Natural killer cell treated with Interleukin-12 subunit alpha and Interleukin-12 subunit beta and Interleukin-15 and Interleukin-18, amount 100 ng/mL, for 72 hours (primary cell): ENCODE results near the gene RSKR. TPM values are rescaled to one million over a fixed set of nuclear protein-coding genes. Genes with fewer than 3 reads are reported as not detected.
"Not testable (repeated sequence)": the region's sequence is repeated elsewhere in the genome, so short reads cannot be mapped to it uniquely, and the experiment has no call there.

ENCODE experiments used
- ATAC-seq, 2 donors: fragments of 150-1000 bp; cut with Tn5 transposase in 1 of 2; sonication (Bioruptor Pico), chemical (Tn5 transposase) in 1 of 2; 2 replicates each; pipeline ENCODE4 v1.10.0; 2021
- DNase-seq: peaks from one replicate; pipeline ENCODE4 v3.0.0; 2022; ENCODE audit warnings: low spot score
- H3K27ac Mint-ChIP-seq, 2 donors: 1 replicate in 1 of 2; 2 replicates in 1 of 2; pipeline ENCODE4 v1.8.0; 2022; ENCODE audit warnings: mixed read lengths in 2 of 2, mild to moderate bottlenecking in 1 of 2, moderate library complexity in 1 of 2
- H3K27me3 Mint-ChIP-seq, 2 donors: 1 replicate in 1 of 2; 2 replicates in 1 of 2; pipeline ENCODE4 v1.8.0; 2022; ENCODE audit warnings: mixed read lengths in 2 of 2
- H3K36me3 Mint-ChIP-seq: one replicate; pipeline ENCODE4 v1.8.0; 2022; ENCODE audit warnings: mixed read lengths
- H3K4me1 Mint-ChIP-seq, 2 donors: 1 replicate in 1 of 2; 2 replicates in 1 of 2; pipeline ENCODE4 v1.8.0; 2022; ENCODE audit warnings: low read depth in 2 of 2, mixed read lengths in 2 of 2, mild to moderate bottlenecking in 1 of 2
- H3K4me3 Mint-ChIP-seq: one replicate; pipeline ENCODE4 v1.8.0; 2022; ENCODE audit warnings: mixed read lengths
- H3K9me3 Mint-ChIP-seq: 2 replicates; pipeline ENCODE4 v1.8.0; 2022; ENCODE audit warnings: mixed read lengths
- total RNA-seq, 2 donors: library from RNA; stranded (reverse); gene quantifications; one replicate each; pipeline ENCODE4 v1.2.3, GENCODE V29; 2022

Gene RSKR
- total RNA-seq, 2 donors from 2014 or later: 34.4 to 108 TPM

GRCh38 chr17:28612936-28613872 lies 781 bp downstream of the RSKR start:
- DNase-seq (no peak), ATAC-seq (peak in 1 of 2 donors; percentile 25)
- no peak overlapping the region for H3K4me3 Mint-ChIP-seq
- H3K4me1 Mint-ChIP-seq: peaks cover 0 to 4% of the 10 kb centered on the region in 2 donors
- H3K9me3 Mint-ChIP-seq: no peaks in the 10 kb centered on the region
- H3K27ac Mint-ChIP-seq: no peak overlapping the region
- peaks cover 15% of the 10 kb centered on the region for H3K36me3 Mint-ChIP-seq
- H3K27me3 Mint-ChIP-seq: no peaks in the 10 kb centered on the region

DNA sequence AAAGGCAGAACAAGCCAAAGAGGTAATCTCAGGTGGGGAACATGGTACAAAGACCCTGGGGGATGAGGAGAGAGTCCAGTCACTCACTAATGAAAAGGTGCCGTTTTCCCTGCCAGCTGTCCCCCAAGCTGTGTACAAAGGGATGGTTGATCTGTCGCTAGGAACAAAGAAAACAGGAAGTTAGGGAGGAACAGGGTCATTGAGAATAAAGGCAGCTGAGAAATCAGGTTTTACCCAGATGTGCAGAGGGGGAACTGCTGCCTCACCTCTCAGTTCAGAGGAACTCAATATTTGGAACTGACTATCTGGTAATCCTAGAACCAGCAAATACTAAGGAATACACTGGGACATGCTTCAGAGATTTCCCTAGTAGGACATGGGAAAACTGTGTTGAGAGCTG lies 1.5 kb downstream of the RSKR start:
- ATAC-seq (no peak), DNase-seq (no peak)
- no peaks in the 10 kb centered on the region for H3K9me3 Mint-ChIP-seq
- no peak overlapping the region for H3K27ac Mint-ChIP-seq
- no peak overlapping the region for H3K4me3 Mint-ChIP-seq
- H3K36me3 Mint-ChIP-seq: peaks cover 15% of the 10 kb centered on the region
- peaks cover 0 to 4% of the 10 kb centered on the region in 2 donors for H3K4me1 Mint-ChIP-seq
- no peaks in the 10 kb centered on the region for H3K27me3 Mint-ChIP-seq

GRCh38 chr17:28610376-28610775 lies 3.6 kb downstream of the RSKR start:
- peaks cover 0 to 4% of the 10 kb centered on the region in 2 donors for H3K4me1 Mint-ChIP-seq
- no peak for ATAC-seq
- no peaks in the 10 kb centered on the region for H3K9me3 Mint-ChIP-seq
- H3K36me3 Mint-ChIP-seq: peaks cover 10% of the 10 kb centered on the region
- no peak overlapping the region for H3K4me3 Mint-ChIP-seq
- H3K27ac Mint-ChIP-seq: no peak overlapping the region
- no peak for DNase-seq
- no peaks in the 10 kb centered on the region for H3K27me3 Mint-ChIP-seq

DNA sequence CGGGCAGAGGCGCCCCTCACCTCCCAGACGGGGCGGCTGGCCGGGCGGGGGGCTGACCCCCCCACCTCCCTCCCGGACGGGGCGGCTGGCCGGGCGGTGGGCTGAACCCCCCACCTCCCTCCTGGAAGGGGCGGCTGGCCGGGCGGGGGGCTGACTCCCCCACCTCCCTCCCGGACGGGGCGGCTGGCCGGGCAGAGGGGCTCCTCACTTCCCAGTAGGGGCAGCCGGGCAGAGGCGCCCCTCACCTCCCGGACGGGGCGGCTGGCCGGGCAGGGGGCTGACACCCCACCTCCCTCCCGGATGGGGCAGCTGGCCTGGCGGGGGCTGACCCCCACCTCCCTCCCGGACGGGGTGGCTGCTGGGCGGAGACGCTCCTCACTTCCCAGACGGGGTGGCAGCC lies 10.0 kb downstream of the RSKR start:
- not testable (repeated sequence) for H3K27me3 Mint-ChIP-seq, H3K9me3 Mint-ChIP-seq, H3K4me1 Mint-ChIP-seq, H3K4me3 Mint-ChIP-seq, ATAC-seq, DNase-seq, H3K27ac Mint-ChIP-seq, H3K36me3 Mint-ChIP-seq

- peak overlapping the region; percentile 94 for H3K4me3 Mint-ChIP-seq
- peaks cover 8% of the 10 kb centered on the region for H3K36me3 Mint-ChIP-seq
- H3K9me3 Mint-ChIP-seq: no peaks in the 10 kb centered on the region
- no peaks in the 10 kb centered on the region for H3K27me3 Mint-ChIP-seq
- ATAC-seq (peak; percentile 81 to 84), DNase-seq (peak; percentile 64)
- peaks cover 23 to 24% of the 10 kb centered on the region in 2 donors for H3K4me1 Mint-ChIP-seq
- peak overlapping the region; percentile 93 to 99 for H3K27ac Mint-ChIP-seq
These were observed 14.4 kb downstream of the RSKR start for GRCh38 chr17:28599311-28600184.

DNA sequence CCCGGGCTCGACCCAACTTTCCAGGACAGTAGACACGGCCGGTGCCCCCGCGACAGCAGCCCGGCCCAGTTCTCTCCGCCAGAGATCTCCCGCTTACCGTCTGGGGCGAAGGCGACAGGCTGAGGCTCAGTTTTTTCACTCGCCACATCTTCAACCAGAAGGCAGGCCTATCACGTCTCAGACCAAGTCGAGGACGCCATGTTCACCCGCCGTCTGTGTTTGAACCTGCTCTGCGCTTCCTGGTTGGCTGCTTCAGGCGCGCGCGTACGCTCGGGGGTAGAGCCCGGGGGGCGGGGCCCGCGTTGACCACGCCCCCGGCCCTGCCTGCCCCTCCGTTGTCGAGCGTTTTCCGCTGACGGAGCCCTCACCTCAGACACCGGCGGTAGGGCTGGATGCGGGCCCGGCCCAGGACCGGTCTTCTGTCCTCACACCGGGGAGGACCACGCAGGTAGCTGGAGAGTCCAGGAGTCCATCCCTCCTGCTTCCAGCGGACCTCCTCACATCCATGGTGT lies 15.1 kb downstream of the RSKR start, which contains the start of gene SPAG5:
Gene SPAG5 (minus strand): TSS at position 227 of the 512 bp plus-strand sequence. CDS start 79 bp downstream, at position 148.
- Mint-ChIP-seq H3K27ac (peak within 1 kb of the TSS; percentile 93 to 99), H3K9me3 (no peaks in the 10 kb centered on the region), H3K27me3 (no peaks in the 10 kb centered on the region), H3K4me1 (peaks cover 23 to 24% of the 10 kb centered on the region in 2 donors), H3K4me3 (peak within 1 kb of the TSS; percentile 94), H3K36me3 (peaks cover 8% of the 10 kb centered on the region)
- peak; percentile 97 to 98 for ATAC-seq
- DNase-seq: peak; percentile 97

DNA sequence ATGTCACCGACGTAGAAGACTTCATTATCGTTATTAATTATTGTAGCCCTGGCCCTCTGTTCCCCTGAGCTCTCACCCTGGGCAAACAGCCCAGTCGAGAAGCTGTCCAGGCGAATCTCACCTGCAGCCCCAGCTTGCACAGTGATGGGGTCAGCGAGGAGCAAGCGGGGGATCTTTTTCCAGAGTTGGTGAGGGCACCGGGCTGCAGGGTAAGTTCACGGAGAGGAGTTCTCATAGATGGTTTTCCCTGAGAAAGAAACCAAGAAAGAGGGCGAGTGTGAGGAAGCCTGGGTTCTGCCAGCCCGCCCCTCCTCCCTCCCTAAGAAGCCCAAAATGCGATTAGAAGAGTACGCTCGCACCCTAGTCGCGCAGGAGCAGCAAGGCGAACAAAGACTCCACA lies 15.6 kb downstream of the RSKR start:
- Mint-ChIP-seq H3K27ac (peak overlapping the region; percentile 93 to 99), H3K4me1 (peaks cover 23 to 24% of the 10 kb centered on the region in 2 donors), H3K9me3 (no peaks in the 10 kb centered on the region), H3K36me3 (peaks cover 8% of the 10 kb centered on the region), H3K4me3 (peak overlapping the region; percentile 94), H3K27me3 (no peaks in the 10 kb centered on the region)
- DNase-seq (no peak), ATAC-seq (no peak)

DNA sequence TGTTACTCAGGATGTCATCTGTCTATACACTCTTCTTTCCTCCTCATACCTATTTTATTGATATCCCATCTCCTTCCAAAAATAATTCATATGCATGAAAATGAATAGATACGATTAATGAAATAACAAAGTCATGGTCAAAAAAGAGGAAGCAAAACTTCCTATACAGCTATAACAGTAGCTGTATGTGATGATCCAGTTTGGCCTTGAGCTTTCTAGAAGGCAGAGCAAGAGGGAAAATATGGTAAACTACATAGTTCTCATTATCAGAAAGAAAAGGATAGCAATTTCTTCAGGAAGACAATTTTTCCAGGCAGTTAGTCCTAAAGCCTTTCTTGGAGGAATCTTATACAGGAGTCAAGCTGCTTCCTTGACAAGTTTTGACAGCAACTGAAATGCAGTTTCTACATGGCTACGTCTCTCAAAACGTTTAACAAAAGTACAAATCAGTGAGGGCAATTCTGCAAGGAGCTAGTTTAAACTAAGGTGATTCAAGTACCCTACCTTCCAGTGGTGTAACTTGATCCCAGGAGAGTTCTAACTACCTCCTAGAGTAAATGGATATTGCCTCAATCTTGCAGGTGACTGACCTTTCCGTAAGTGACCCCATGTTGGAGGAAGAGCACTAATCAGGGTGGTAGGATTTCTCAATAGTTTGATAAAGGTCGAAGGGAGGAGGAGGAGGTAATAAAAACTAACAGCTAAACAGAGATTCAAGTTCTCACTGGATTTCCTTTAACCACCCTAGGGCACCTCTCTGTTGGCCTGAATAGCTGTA lies 16.2 kb downstream of the RSKR start:
- DNase-seq: no peak
- Mint-ChIP-seq H3K9me3 (no peaks in the 10 kb centered on the region), H3K36me3 (peaks cover 12% of the 10 kb centered on the region), H3K27me3 (no peaks in the 10 kb centered on the region), H3K27ac (peak overlapping the region; percentile 93 to 99), H3K4me1 (peaks cover 23 to 29% of the 10 kb centered on the region in 2 donors), H3K4me3 (peak overlapping the region; percentile 94)
- no peak for ATAC-seq

DNA sequence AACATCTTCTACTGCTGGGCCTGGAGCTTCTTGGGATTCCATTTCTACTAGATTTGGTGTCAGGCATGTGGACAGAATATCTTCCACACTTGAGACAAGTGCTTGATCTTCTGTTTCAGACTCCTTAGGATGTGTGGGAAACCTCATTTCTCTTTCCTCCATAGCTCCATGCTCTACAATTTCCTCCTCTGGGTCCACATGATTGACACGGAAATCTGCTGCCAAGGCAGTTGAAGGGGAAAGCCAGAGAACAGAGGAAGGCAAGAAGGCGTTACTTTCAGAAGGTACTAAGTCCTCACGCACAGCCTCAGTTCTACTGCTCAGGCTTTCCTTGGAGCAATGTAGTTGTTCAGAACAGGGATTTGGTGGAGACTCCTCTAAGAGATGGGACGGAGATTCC lies 21.7 kb downstream of the RSKR start:
- DNase-seq (no peak), ATAC-seq (peak in 1 of 2 donors; percentile 61)
- Mint-ChIP-seq H3K4me1 (peaks cover under 1 to 13% of the 10 kb centered on the region in 2 donors), H3K27ac (peak overlapping the region in 1 of 2 donors; percentile 55), H3K36me3 (peaks cover 9% of the 10 kb centered on the region), H3K27me3 (no peaks in the 10 kb centered on the region), H3K4me3 (peak overlapping the region; percentile 47), H3K9me3 (no peaks in the 10 kb centered on the region)

DNA sequence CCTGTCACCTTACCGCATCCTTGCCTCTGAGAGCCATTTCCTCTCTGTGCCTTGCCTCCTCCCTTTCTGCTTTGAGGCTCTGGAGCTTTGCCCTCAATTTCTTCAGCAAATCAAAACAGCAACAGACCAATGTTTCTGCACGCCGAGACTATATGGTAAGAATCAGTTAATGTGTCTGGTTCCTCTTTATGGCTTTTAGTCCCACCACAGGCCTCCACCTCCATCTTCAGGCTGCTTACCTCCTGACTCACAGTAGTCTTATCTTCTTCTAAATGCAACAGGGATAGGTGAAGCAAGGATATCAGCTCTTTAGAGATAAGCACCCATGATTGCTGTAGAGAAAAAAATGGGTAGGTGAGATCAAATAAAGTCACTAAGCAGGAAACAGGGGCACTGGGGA lies 28.1 kb downstream of the RSKR start:
- peaks cover 5% of the 10 kb centered on the region for H3K36me3 Mint-ChIP-seq
- ATAC-seq (no peak), DNase-seq (no peak)
- H3K9me3 Mint-ChIP-seq: no peaks in the 10 kb centered on the region
- peaks cover 0 to under 1% of the 10 kb centered on the region in 2 donors for H3K4me1 Mint-ChIP-seq
- no peak overlapping the region for H3K27ac Mint-ChIP-seq
- H3K4me3 Mint-ChIP-seq: no peak overlapping the region
- no peaks in the 10 kb centered on the region for H3K27me3 Mint-ChIP-seq

DNA sequence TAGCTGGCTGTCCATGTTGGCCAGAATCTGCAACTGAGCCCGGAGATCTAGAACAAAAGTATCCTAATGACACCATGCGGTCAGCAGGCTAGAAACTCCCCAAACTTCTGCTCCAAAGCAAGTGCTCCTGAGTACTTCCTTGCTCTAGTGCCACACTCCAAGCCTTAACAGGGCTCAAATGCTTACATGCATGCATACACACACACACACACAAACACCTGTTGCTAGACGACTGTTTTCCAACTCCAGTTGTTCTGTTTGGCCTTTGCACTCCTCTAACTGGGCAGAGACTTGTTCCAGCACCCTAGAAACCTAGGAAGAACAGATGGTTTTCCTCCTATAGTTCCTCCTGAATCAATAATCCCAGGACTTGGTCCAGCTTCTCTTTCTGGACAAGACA lies 29.6 kb downstream of the RSKR start:
- Mint-ChIP-seq H3K36me3 (peaks cover 11% of the 10 kb centered on the region), H3K4me3 (no peak overlapping the region), H3K4me1 (peaks cover 0 to 14% of the 10 kb centered on the region in 2 donors), H3K9me3 (no peaks in the 10 kb centered on the region), H3K27me3 (no peaks in the 10 kb centered on the region), H3K27ac (no peak overlapping the region)
- ATAC-seq: no peak
- DNase-seq: no peak

- H3K4me1 Mint-ChIP-seq: peaks cover 0 to 19% of the 10 kb centered on the region in 2 donors
- no peaks in the 10 kb centered on the region for H3K9me3 Mint-ChIP-seq
- H3K27ac Mint-ChIP-seq: no peak overlapping the region
- peaks cover 15% of the 10 kb centered on the region for H3K36me3 Mint-ChIP-seq
- H3K4me3 Mint-ChIP-seq: no peak overlapping the region
- ATAC-seq: no peak
- H3K27me3 Mint-ChIP-seq: no peaks in the 10 kb centered on the region
- no peak for DNase-seq
These were observed 31.5 kb downstream of the RSKR start for GRCh38 chr17:28582513-28582912.

DNA sequence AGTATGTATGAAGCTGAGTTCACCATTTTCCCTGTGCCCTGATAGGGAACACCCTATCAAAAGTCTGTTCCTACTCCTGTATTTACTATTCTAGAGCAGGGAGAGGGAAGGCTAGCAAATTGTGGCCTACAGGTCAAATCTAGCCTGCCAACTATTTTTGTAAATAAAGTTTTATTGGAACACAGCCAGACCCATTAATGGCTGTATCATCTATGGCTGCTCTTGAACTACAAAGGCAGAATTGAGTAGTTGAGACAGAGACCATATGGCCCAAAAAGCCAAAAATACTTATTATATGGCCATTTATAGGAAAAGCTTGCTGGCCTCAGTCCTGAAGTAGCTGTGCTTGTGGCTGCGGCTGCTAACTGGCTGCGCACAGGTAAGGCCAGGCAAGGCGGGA lies 33.0 kb downstream of the RSKR start:
- Mint-ChIP-seq H3K4me1 (peaks cover 9 to 32% of the 10 kb centered on the region in 2 donors), H3K27ac (no peak overlapping the region), H3K4me3 (no peak overlapping the region), H3K27me3 (no peaks in the 10 kb centered on the region), H3K36me3 (peaks cover 14% of the 10 kb centered on the region), H3K9me3 (no peaks in the 10 kb centered on the region)
- ATAC-seq (no peak), DNase-seq (no peak)
